Stimulated activated CD4-positive, alpha-beta T cell treated with anti-CD3 and anti-CD28 coated beads, Interleukin-2, amount 100 ng/mL, for 4 hours (primary cell): ENCODE results near the gene TMC7.

Experiments used
- DNase-seq: peaks from one replicate; pipeline ENCODE4 v3.0.0-alpha.2; 2020; ENCODE audit warnings: low read depth

Gene TMC7

DNA sequence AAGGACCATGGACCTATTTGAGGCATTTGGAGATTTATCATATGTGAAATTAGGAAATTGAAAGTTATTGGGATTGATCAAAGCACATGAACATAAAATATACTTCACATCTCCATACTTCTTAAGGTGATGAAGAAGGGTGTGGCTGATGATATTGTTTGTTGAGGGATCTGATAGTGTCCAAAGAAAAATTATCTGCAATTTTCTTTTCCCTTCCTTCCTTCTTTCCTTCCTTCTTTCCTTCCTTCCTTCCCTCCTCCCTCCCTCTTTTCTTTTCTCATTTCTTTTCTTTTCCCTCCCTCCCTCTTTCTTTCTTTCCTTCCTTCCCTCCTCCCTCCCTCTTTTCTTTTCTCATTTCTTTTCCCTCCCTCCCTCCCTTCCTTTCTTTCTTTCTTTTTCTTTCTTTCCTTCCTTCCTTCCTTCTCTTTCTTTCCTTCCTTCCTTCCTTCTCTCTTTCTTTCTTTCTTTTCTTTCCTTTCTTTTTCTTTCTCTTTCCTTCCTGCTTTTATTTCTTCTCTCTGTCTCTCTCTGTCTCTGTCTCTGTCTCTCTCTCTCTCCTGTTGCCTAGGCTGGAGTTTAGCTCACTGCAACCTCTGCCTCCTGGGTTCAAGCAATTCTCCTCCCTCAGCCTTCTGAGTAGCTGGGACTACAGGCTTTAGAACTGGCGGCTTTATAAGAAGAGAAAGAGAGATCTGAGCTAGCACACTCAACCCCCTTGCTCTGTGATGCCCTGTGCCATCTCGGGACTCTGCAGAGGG, 109.1 kb downstream of the TMC7 start:
- no peak for DNase-seq

DNA sequence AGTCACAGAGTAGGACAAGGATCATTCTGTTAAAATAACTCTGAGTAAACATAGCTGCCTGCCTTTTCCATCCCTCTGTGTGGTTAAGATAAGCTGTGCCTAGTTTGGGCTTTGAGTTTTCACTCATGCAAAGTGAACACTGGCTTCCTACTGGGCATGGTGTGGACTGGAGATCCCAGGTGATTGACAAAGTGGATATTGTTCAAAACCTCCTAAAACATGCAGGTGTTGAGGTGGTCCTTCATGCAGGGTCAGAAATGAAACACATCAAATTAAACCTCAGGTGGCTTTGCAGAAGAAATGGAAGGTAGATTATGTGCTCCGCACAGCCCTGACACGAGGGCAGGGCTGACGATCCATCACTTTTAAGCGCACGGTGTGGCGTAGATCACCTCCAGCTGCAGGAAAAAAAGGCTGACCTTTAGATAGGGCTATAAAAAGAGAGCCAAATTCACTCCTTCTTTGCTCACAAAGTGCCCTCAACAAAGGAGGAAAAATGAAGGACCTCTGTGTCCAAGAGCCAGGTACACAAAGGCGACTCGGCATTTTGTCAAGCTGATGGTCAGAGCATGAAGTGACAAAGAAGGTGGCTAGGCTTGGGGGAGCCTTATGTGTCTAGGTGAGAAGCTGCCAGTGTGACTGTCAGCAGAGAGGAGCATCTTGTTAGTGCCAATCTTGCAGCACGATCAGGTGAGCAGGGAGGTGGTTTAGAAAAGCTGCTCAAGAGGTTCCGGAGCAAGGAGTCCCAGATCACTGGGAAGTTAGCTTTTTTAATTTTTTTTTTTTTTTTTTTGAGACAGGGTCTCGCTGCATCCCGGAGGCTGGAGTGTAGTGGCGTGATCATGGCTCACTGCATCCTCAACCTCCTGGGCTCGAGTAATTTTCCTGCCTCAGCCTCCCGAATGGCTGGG, 110.2 kb downstream of the TMC7 start:
- DNase-seq = no peak

DNA sequence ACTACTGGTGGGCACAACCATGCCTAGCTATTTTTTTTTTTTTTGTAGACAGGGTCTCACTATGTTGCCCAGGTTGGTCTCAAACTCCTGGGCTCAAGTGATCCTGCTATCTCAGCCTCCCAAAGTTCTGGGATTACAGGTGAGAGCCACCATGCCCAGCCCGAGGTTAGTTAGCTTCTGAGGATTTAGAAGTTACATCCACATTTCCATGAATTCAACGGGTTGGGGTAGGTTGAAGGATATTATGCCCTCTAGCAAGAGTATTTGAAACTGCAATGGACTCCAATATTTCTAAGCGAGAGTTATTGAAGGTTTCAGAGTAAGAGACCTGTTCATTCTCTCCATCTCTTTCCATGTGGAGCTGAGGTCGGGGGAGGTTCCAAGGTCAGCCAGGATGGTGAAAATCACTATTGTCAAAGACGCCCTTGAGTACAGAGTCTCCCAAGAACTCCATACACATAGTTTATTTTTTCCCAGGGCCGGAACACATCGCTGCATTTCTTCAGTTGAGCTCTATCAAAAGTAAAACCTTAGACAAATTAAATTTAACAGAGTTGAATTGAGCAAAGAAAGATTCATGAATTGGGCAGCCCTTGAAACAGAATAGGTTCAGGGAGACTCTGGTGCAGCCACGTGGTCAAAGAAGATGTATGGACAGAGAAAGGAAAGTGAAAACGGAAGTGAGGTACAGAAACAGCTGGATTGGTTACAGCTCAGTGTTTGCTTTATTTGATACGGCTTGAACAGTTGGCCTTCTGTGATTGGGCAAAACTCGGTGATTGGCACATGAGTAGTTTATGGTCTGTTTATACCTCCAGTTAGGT, 111.0 kb downstream of the TMC7 start:
- DNase-seq = no peak

DNA sequence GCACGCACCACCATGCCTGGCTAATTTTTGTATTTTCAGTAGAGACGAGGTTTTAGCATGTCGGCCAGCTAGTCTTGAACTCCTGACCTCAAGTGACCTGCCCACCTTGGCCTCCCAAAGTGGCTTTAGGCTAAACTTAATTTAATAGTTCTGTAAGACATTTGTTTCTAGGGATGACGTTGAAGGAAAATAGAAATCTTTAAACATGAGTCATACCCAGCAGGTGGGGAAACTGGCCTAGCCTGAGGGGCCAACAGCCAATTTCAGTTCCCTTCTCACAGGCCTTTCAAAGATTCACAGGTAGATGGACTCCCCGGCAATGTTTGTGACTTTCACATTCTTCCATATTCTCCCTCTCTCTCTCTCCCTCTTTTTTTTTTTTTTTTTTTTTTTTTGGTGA, 111.9 kb downstream of the TMC7 start:
- DNase-seq = no peak

DNA sequence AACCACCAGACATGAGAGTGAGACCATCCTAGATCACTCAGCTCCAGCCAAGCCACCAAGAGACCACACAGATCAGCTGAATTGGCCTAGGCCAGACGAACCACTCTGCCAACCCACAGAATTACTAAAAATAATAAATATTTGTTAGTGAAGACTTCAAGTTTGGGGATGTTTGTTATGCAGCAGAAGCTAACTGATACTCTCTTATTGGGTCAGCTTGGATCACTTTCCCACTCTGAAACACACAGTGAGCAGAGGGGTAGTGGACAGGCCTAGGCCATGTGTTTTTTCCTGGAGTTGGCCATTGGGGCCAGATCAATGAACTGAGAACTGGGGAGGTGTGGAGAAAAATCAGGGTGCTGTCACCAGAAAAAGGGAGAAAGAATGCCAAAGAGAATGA, 114.4 kb downstream of the TMC7 start:
- no peak for DNase-seq

DNA sequence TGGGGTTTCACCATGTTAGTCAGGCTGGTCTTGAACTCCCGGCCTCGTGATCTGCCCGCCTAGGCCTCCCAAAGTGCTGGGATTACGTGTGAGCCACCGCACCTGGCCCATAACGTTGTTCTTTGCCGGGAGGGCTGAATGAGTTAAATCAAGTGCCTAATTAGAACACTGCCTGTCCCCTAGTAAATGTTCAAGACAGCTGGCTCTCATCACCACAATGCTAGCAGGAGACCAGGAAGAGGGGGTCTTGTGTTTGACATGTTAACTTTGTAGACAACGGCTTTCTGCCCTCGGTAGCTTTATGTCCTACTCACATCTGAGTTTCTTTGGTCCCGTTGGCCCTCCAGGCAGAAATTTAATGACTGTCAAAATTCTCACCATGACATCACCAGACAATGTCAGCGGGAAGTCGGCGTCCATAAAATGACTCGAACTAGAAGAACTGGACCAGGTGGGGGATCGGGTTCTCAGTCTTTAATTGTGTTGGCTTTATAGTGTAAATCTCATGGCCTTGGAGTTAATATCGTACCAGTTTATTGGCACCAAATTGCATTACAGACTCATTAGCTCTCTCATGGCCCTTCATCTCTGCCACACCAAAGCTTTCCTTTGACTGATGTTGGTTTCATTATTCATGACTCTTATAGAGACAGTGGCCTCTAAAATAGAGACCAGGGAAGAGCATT, 118.6 kb downstream of the TMC7 start:
- no peak for DNase-seq

DNA sequence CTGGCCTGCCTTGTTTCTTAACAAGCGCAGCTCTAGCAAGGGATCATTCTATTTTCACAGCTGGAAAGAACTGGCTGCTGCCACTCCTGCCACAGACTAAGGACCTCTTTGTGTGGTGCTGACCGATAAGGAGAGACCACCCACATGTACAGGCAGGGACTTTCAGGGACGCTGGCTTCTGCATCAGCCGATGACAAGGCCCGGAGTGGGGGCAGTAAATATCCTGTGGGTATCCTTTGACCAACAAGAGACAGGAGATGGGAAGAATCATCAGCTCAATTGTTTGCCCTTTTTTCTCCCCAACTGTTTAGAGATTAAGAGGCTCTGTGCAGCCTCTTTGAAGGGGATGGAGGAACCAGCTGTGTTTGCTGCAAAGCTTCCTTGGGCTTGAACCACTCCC, 120.9 kb downstream of the TMC7 start:
- DNase-seq = no peak

DNA sequence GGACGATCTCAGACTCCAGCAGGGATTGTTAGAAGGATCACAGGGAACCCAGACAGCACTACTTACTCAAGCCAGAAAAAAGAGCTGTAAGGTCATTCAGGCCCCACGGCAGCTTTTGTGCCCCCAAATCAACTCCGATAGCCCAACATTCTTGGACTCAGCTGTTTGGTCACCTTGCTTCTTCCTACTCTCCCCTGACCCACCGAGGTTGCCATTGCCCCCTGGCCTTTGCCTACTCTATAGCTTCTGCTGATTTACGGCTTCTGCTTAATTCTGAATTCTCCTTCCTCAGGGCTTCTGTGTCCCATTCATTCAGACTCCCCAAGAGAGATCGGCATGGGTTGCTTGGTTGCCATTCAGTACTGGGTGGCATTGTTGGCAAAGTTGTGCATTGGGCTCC, 121.4 kb downstream of the TMC7 start:
- DNase-seq = no peak

DNA sequence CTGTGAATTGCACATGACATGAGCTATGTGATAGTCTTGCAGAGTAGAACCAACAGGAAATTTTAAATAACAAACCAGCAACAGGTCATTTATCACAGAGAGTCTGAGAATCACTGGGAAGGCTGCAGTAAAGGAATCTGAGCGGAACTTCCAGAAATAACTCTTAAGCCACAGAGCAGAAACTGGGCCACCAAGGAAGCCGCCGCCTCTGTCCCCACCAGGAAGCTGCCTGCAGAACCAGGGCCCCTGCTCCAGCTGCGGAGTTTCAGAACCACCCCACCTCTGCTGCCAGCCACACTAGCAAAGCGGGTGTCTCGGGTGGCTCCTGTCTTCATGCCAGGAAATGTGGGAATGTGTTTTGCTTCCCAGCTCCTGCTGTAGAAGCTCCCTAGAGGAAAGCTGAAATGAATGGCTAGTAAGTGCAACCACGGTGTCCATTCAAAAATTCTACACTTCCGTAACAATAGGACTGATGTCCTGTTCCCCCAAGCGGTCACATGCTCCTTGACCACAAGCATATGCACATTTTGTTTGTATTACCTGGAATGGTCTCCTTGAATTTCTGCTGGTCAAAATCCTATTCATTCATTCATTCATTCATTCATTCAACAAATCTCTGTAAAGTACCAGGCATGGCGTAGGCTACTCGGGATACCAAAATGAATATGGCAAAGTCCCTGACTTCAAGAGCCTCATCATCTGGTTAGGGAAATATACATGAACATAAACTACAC, 122.3 kb downstream of the TMC7 start:
- no peak for DNase-seq

DNA sequence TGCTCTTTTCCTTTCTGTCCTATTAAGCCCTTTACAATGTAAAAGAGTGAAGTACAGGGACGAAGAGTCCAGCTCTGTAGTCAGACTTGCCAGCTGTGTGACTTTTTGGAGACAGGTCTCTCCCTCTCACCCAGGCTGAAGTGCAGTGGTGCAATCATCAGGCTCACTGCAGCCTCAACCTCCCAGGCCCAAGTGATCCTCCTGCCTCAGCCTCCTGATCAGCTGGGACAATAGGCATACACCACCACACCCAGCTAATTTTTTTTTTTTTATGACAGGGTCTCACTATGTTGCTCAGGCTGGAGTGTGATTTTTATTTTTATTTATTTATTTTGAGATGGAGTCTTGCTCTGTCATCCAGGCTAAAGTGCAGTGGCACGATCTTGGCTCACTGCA, 122.9 kb downstream of the TMC7 start:
- DNase-seq = no peak

DNA sequence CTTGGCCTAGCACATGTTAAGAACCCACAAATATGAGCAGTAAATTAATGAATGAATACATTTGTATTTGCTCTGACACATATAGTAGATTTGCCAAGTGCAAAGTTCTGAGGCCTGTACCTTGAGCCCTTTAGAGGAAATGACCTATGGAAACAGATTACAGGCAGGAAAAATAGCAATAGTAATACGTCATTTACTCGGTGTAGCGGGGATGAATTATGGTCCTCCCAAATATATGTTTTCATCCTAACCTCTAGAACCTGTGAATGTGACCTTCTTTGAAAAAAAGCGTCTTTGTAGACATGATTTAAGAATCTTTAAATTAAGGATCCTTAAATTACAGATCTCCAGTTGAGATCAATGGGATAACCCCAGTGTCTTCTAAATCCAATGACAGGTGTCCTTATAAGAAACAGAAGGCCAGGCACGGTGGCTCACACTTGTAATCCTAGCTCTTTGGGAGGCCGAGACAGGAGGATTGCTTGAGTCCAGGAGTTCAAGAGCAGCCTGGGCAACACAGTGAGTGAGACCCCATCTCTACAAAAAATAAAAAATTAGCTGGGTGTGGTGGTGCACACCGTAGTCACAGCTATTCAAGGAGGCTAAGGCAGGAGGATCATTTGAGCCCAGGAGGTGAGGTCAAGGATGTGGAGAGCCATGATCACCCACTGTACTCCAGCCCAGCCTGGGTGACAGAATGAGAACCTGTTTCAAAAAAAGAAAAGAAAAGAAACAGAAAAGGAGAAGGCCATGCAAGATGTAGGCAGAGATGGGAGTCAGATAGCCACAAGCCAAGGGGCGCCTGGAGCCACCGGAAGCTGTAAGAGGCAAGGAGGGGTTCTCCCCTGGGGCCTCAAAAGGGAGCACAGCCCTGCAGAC, 124.9 kb downstream of the TMC7 start:
- DNase-seq = no peak

DNA sequence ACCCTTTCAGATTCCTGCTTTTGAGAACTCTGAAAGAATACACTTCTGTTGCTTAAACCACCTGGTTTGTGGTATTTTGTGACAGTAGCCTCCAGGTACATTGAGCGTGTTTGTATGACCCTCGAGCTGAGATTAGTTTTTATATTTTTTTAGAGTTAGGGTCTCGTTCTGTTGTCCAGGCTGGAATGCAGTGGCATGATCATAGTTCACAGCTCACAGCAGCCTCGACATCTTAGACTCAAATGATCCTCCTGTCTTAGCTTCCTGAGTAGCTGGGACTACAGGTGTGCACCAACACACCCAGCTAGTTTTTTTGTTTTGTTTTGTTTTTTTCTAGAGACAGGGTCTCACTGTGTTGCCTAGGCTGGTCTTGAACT, 125.5 kb downstream of the TMC7 start:
- DNase-seq = no peak

DNA sequence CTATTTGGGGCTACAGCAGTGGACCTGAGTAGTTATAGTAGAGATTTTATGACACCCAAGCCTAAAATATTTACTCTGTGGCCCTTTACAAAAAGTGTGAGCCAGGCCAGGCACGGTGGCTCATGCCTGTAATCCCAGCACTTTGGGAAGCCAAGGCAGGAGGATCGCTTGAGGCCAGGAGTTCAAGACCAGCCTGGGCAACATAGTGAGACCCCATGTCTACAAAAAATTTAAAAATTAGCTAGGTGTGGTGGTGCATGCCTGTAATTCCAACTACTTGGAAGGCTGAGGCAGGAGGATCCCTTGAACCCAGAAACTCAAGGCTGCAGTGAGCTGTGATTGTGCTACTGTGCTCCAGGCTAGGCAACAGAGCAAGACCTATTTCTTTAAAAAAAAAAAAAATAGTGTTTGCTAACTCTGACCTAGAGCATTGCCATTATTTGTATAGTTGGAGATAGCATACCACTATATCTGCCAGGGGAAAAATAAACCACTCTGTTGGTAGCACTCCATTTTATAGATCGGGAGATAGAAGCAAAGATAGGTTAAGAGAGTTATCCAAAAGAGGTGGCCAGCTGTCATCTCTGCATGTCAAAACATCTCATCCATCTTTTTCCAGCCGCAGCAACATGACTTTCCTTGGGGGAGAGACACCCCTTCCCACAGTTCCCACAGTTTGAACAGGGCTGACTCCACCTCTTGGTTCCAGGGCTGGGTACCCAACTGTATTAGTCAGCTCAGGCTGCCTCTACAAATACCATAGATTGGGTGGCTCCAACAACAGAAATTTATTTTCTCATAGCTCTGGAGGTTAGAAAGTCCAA, 127.0 kb downstream of the TMC7 start:
- no peak for DNase-seq

DNA sequence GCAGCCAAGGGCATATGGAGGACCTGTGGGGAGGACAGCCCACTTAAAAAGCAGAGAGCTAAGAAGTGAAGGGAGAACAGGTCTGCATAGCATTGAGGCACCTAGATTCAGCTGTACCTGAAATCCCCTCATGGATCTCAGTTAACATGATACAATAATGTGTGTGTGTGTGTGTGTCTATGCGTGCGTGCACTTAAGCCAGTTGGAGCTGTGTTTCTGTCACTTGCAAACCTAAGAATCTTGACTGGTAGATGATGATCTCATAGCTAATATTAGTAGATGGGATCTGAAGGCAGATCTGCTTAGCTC, 128.3 kb downstream of the TMC7 start:
- DNase-seq = no peak
